ENCODE data around the gene CHST3.

Gene CHST3

GRCh38 chr10:72037266-72037665, 73.1 kb downstream of the CHST3 start:
- TF ChIP-seq CREB1 (IDR thresholded peaks at IDR 0.05; ENCODE audit: low read depth) (no peak), REST (IDR thresholded peaks at IDR 0.05; ENCODE audit: low read depth) (no peak), NFIC (IDR thresholded peaks at IDR 0.05) (no peak), USF1 (IDR thresholded peaks at IDR 0.05) (no peak), EGR1 (IDR thresholded peaks at IDR 0.05) (no peak), YY1 (IDR thresholded peaks at IDR 0.05; ENCODE audit: low read depth) (no peak), TEAD4 (IDR thresholded peaks at IDR 0.05) (no peak), TAF1 (IDR thresholded peaks at IDR 0.05; ENCODE audit: low read depth) (no peak), RAD21 (IDR thresholded peaks at IDR 0.05; ENCODE audit: low read depth) (no peak), EP300 (IDR thresholded peaks at IDR 0.05; ENCODE audit: borderline replicate concordance) (no peak), MAX (IDR thresholded peaks at IDR 0.05) (no peak), CEBPB (IDR thresholded peaks at IDR 0.05) (no peak), TCF12 (IDR thresholded peaks at IDR 0.05; ENCODE audit: low read depth) (no peak), FOXM1 (IDR thresholded peaks at IDR 0.05; ENCODE audit: borderline replicate concordance, low read depth) (no peak), ZBTB7A (IDR thresholded peaks at IDR 0.05; ENCODE audit: low read depth) (no peak)

- TF ChIP-seq REST (IDR thresholded peaks at IDR 0.05; ENCODE audit: low read depth) (no peak), NFIC (IDR thresholded peaks at IDR 0.05) (no peak), TCF12 (IDR thresholded peaks at IDR 0.05; ENCODE audit: low read depth) (no peak), EP300 (IDR thresholded peaks at IDR 0.05; ENCODE audit: borderline replicate concordance) (no peak), EGR1 (IDR thresholded peaks at IDR 0.05) (no peak)
Measured at GRCh38 chr10:72037811-72038210, 73.6 kb downstream of the CHST3 start.

GRCh38 chr10:72038458-72039001, 74.3 kb downstream of the CHST3 start:
- TF ChIP-seq TEAD4 (IDR thresholded peaks at IDR 0.05) = no peak
- TF ChIP-seq EP300 (IDR thresholded peaks at IDR 0.05; ENCODE audit: borderline replicate concordance) = no peak
- no peak for TF ChIP-seq MAX (IDR thresholded peaks at IDR 0.05)
- TF ChIP-seq NFIC (IDR thresholded peaks at IDR 0.05) = no peak
- no peak for TF ChIP-seq USF1 (IDR thresholded peaks at IDR 0.05)
- no peak for TF ChIP-seq CREB1 (IDR thresholded peaks at IDR 0.05; ENCODE audit: low read depth)
- no peak for TF ChIP-seq TCF12 (IDR thresholded peaks at IDR 0.05; ENCODE audit: low read depth)
- no peak for TF ChIP-seq FOXM1 (IDR thresholded peaks at IDR 0.05; ENCODE audit: borderline replicate concordance, low read depth)
- TF ChIP-seq ZBTB7A (IDR thresholded peaks at IDR 0.05; ENCODE audit: low read depth) = no peak
- TF ChIP-seq REST (IDR thresholded peaks at IDR 0.05; ENCODE audit: low read depth) = no peak
- no peak for TF ChIP-seq TAF1 (IDR thresholded peaks at IDR 0.05; ENCODE audit: low read depth)
- no peak for TF ChIP-seq CEBPB (IDR thresholded peaks at IDR 0.05)

- TF ChIP-seq NFIC (IDR thresholded peaks at IDR 0.05) = no peak
- no peak for TF ChIP-seq TEAD4 (IDR thresholded peaks at IDR 0.05)
- no peak for TF ChIP-seq FOXM1 (IDR thresholded peaks at IDR 0.05; ENCODE audit: borderline replicate concordance, low read depth)
- TF ChIP-seq EGR1 (IDR thresholded peaks at IDR 0.05) = no peak
- TF ChIP-seq CEBPB (IDR thresholded peaks at IDR 0.05) = no peak
- TF ChIP-seq REST (IDR thresholded peaks at IDR 0.05; ENCODE audit: low read depth) = no peak
- TF ChIP-seq TAF1 (IDR thresholded peaks at IDR 0.05; ENCODE audit: low read depth) = no peak
- TF ChIP-seq CREB1 (IDR thresholded peaks at IDR 0.05; ENCODE audit: low read depth) = no peak
Measured at GRCh38 chr10:72039377-72039776, 75.2 kb downstream of the CHST3 start.
